PFSK-1 (cell line): Measurements from ENCODE around the gene SPEF1.

Experiments
- FOXP2 ChIP-seq: optimal IDR thresholded peaks from 2 replicates; pipeline ENCODE3; 2011; ENCODE audit warnings: borderline replicate concordance, control low read depth, inconsistent platforms; ENCODE audit not compliant: insufficient read depth; ENCODE audit errors: extremely low read length, extremely low read depth
- POLR2AphosphoS5 ChIP-seq: IDR thresholded peaks from 2 replicates; pipeline ENCODE4 v1.6.1; 2012; ENCODE audit warnings: low read depth, mild to moderate bottlenecking, control low read depth, low read length, moderate library complexity
- REST ChIP-seq, 2 experiments: IDR thresholded peaks; 2 replicates each; pipeline versions ENCODE4 v1.6.1 to v1.8.0; 2011 to 2012; ENCODE audit warnings: low read depth in 2 of 2, low read length in 2 of 2, control low read depth in 1 of 2, inconsistent platforms in 1 of 2, mild to moderate bottlenecking in 1 of 2, moderate library complexity in 1 of 2; ENCODE audit not compliant: insufficient read depth in 1 of 2
- SIN3A ChIP-seq: IDR thresholded peaks from 2 replicates; pipeline ENCODE4 v1.6.1; 2012; ENCODE audit warnings: mild to moderate bottlenecking, low read length, moderate library complexity, borderline replicate concordance; ENCODE audit not compliant: insufficient read depth
- TAF1 ChIP-seq: IDR thresholded peaks from 2 replicates; pipeline ENCODE4 v1.6.1; 2012; ENCODE audit warnings: low read length, control low read depth, borderline replicate concordance; ENCODE audit not compliant: insufficient read depth

SPEF1 gene

GRCh38 chr20:3738111-3739053 is 42.9 kb downstream of the SPEF1 start:
- TF ChIP-seq SIN3A = no peak
- TF ChIP-seq TAF1 = no peak
- peak; percentile 30 for TF ChIP-seq FOXP2

GRCh38 chr20:3735768-3736167 is 45.5 kb downstream of the SPEF1 start:
- TF ChIP-seq REST (IDR thresholded peaks at IDR 0.05; ENCODE audit: insufficient read depth in 1 of 2, low read depth in 2 of 2, low read length in 2 of 2) = no peak
- no peak for TF ChIP-seq FOXP2
- no peak for TF ChIP-seq SIN3A
- no peak for TF ChIP-seq TAF1
- no peak for TF ChIP-seq POLR2AphosphoS5

GRCh38 chr20:3734111-3734843 is 47.0 kb downstream of the SPEF1 start:
- no peak for TF ChIP-seq FOXP2

- no peak for TF ChIP-seq POLR2AphosphoS5
- TF ChIP-seq REST (IDR thresholded peaks at IDR 0.05; ENCODE audit: insufficient read depth in 1 of 2, low read depth in 2 of 2, low read length in 2 of 2) = no peak
- TF ChIP-seq TAF1 = no peak
- TF ChIP-seq FOXP2 = no peak
- no peak for TF ChIP-seq SIN3A
Measured at GRCh38 chr20:3733119-3733995, 47.9 kb downstream of the SPEF1 start.

GRCh38 chr20:3732327-3733118 is 48.7 kb downstream of the SPEF1 start, which contains the start of gene HSPA12B:
Gene HSPA12B (plus strand): TSS chr20:3732685. CDS start chr20:3738675, 5,990 bp downstream.
- TF ChIP-seq POLR2AphosphoS5 (no peak), SIN3A (no peak), FOXP2 (no peak), TAF1 (no peak), REST (IDR thresholded peaks at IDR 0.05; ENCODE audit: insufficient read depth in 1 of 2, low read depth in 2 of 2, low read length in 2 of 2) (no peak)
